Astrocyte of the cerebellum (primary cell): ENCODE results near the gene SPATA6L.

Source experiments
- DNase-seq: peaks from one replicate; pipeline ENCODE4 v3.0.0-alpha.2; 2011; ENCODE audit warnings: low read depth
- H3K4me3 ChIP-seq: 2 replicates; pipeline ENCODE4 v1.5.1; 2011; ENCODE audit warnings: mild to moderate bottlenecking, low read depth, low read length, moderate library complexity
- CTCF ChIP-seq: IDR thresholded peaks from 2 replicates; pipeline ENCODE4 v1.5.1; 2012; ENCODE audit warnings: low read length, low read depth, moderate library complexity, mild to moderate bottlenecking; ENCODE audit errors: missing control alignments
- in situ Hi-C: cut with HindIII; loops from 2 replicates; pipeline ENCODE4 v1.10.0; 2017; ENCODE audit warnings: low sequenced_read_pairs

SPATA6L gene

GRCh38 chr9:4590430-4591122 is 75.7 kb downstream of the SPATA6L start:
- DNase-seq: no peak
- H3K4me3 ChIP-seq: no peak overlapping the region
- in situ Hi-C loops: no loop called here
- TF ChIP-seq CTCF: no peak

GRCh38 chr9:4588721-4589120 is 77.6 kb downstream of the SPATA6L start:
- in situ Hi-C loops: no loop called here
- no peak overlapping the region for H3K4me3 ChIP-seq
- TF ChIP-seq CTCF: no peak

GRCh38 chr9:4585135-4585534 is 81.1 kb downstream of the SPATA6L start:
- TF ChIP-seq CTCF: no peak
- in situ Hi-C loops: no loop called here
- H3K4me3 ChIP-seq: no peak overlapping the region
- DNase-seq: no peak

More at GRCh38 chr9:4588721-4589120, 77.6 kb downstream of the SPATA6L start:
- DNase-seq: no peak

GRCh38 chr9:4584636-4585035 is 81.6 kb downstream of the SPATA6L start:
- TF ChIP-seq CTCF: no peak
- DNase-seq: no peak
- in situ Hi-C loops: no loop called here
- H3K4me3 ChIP-seq: no peak overlapping the region

GRCh38 chr9:4583001-4583400 is 83.3 kb downstream of the SPATA6L start:
- no peak overlapping the region for H3K4me3 ChIP-seq
- TF ChIP-seq CTCF: no peak
- no peak for DNase-seq
- in situ Hi-C loops: no loop called here

- TF ChIP-seq CTCF: no peak
- H3K4me3 ChIP-seq: no peak overlapping the region
- no peak for DNase-seq
- in situ Hi-C loops: no loop called here
Observed at GRCh38 chr9:4581861-4582565, 84.3 kb downstream of the SPATA6L start.
